NCI-H345 (cell line): Measurements from ENCODE around the gene IFITM2.
"Not testable (repeated sequence)": the region's sequence is repeated elsewhere in the genome, so short reads cannot be mapped to it uniquely, and the experiment has no call there.

Experiments
- DNase-seq: peaks from one replicate; lab custom pipeline; 2025; lab: John Stamatoyannopoulos, UW

Gene IFITM2

DNA sequence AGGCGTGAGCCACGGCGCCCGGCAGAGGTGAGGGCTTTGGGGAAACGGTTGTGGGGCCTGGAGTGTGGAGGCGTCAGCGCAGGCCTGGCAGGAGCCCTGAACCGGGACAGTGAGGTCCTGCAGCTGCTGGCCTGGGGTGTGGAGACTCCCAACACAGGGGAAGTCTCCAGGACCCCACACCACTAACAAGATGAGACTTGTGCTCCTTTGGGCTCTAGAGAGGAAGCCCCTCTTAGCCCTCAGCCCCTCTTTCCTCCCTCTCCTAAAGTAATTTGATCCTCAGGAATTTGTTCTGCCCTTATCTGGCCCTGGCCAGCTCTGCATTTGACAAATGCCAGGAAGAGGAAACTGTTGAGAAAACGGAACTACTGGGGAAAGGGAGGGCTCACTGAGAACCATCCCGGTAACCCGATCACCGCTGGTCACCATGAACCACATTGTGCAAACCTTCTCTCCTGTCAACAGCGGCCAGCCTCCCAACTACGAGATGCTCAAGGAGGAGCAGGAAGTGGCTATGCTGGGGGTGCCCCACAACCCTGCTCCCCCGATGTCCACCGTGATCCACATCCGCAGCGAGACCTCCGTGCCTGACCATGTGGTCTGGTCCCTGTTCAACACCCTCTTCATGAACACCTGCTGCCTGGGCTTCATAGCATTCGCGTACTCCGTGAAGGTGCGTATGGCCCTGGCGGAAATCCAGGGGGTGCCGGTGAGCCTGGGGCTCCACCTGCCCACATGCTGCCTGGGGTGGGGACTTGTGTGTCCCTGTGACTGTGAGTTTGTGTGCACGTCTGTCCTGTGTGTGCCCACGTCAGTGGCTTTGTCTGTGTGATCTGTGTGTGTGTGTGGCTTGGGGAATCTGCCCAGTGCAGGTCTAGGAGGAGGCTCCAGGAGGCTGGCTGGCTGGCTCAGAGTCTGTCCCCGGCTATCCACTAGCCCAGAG is at the start of gene IFITM2:
Gene IFITM2 (plus strand): TSS at position 51 of the 943 bp plus-strand sequence. CDS start 377 bp downstream, at position 428.
- not testable (repeated sequence) for DNase-seq

DNA sequence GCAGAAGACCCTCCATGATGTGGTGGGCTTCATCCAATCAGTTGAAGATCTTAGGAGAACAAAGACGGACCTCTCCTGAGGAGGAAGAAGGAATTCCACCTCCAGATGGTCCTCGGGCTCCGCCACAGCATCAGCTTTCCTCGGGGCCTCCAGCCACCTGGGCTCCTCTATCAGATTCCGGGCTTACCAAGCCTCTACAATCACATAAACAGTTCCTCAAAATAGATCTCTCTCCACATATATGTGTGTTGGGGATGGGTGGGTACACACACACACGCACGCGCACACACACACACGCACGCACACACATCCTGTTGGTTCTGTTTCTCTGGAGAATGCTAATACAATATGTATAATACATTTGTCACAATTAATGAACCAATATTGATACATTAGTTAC is 48.2 kb upstream of the IFITM2 start:
- DNase-seq = no peak

DNA sequence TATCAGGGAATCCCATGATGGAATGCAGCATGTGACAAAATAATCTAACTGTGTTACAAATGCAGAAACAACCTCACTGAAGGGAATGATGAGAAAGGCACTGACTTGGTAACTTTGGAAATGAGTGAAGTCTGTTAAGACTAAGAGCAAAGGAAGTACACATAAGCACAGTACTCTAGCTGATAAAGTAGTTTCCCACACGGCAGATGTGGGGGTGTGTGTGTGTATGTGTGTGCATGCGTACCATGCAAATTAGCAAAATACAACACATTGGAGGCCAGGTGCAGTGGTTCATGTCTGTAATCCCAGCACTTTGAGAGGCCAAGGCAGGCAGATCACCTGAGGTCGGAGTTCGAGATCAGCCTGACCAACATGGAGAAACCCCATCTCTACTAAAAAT is 46.0 kb upstream of the IFITM2 start:
- DNase-seq = no peak

DNA sequence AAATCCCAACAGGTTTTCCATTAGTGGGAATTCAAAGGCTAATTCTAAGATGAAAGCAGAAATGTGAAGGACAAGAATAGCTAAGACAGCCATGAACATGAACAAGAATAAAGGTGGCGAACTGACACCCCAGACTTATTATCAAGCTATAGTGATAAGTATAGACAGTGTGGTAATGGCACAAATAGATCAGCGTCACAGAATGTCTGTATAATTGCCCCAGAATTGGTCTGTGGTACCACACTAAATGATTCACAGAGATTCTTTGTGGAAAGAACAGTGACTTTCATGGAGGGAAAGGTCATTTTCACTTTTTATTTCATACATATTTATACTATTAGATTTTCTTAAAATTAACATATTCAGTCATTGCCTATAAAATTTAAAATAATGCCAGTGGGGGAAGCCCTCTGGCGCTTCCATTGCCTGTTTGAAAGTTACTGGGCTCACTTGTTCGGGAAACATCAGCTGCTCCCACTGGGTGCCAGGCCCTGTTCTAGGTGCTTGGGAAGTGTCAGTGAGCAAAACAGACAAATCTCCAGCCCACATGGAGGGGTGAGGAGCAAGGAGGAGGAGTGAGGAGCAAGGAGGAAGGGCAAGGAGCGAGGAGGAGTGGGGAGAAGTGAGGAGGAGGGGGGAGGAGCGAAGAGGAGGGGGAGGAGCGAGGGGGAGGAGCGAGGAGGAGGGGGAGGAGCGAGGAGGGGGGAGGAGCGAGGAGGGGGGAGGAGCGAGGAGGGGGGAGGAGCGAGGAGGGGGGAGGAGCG is 40.8 kb upstream of the IFITM2 start:
- no peak for DNase-seq

DNA sequence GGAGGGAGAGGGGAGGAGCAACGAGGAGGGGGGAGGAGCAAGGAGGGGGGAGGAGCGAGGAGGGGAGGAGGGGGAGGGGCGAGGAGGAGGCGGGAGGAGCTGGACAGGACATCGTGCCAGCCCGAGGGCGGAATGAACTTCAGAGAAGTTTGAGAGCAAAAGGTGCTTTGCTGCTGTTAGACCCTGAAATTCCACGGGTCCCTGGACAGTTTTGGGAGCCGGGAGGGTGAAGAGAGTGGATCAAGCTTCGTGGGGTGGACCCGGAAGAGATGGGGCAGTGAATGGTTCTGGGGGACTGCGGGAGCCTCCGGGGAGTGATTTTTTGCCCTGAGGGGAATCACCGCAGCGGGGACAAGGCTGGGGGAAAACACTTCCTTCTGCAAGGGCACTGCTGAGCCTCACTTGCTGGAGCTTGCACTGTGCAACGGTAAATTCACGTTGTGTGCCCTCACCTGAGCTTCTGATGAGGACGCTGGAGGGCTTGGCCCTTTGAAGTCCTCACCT is 40.1 kb upstream of the IFITM2 start:
- no peak for DNase-seq

DNA sequence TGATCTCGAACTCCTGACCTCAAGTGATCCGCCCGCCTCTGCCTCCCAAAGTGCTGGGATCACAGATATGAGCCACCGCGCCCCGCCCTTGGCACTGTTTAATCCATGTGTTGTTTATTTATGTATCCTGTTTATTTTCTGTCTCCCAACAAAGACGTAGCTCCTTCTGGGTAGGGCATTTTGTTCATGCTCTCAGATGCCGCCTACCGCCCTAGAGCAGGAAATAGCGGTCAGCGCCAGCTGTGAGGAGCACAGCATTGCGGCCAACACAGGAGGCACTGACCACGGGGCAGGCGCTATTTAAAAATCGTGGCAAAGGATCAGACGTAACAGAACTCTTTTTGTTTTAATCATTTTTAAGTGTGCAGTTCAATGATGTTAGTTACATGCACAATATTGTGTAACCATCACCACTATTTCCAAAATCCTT is 38.9 kb upstream of the IFITM2 start:
- DNase-seq = not testable (repeated sequence)

DNA sequence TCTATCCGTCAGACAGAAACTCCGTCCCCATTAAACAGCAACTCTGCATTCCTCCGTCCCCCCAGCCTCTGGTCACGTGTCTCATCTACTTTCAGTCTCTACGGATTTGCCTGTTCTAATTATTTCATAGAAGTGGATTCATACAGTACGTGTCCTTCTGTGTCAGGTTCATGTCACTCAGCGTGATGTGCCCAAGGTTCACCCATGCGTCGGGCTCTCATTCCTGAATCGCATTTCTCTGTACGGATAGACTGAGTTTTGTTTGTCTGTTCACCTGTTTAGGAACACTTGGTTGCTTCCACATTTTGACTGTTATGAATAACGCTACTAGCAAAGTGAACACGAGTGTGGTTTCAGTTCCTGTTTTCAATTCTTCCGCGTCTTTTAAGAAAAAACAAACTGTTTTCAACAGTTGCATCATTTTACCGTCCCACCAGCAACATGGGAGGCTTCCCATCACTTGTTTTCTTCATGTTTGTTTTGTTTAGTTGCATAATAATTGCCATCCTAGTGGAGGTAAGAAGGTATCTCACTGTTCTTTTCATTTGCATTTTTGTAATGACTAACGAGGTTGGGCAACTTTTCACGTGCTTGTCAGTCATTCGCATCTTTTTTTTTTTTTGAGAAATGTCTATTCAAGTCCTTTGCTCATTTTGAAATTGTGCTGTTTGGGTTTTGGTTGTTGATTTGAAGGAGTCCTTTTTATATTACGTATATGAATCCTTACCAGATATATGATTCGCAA is 38.3 kb upstream of the IFITM2 start:
- no peak for DNase-seq

DNA sequence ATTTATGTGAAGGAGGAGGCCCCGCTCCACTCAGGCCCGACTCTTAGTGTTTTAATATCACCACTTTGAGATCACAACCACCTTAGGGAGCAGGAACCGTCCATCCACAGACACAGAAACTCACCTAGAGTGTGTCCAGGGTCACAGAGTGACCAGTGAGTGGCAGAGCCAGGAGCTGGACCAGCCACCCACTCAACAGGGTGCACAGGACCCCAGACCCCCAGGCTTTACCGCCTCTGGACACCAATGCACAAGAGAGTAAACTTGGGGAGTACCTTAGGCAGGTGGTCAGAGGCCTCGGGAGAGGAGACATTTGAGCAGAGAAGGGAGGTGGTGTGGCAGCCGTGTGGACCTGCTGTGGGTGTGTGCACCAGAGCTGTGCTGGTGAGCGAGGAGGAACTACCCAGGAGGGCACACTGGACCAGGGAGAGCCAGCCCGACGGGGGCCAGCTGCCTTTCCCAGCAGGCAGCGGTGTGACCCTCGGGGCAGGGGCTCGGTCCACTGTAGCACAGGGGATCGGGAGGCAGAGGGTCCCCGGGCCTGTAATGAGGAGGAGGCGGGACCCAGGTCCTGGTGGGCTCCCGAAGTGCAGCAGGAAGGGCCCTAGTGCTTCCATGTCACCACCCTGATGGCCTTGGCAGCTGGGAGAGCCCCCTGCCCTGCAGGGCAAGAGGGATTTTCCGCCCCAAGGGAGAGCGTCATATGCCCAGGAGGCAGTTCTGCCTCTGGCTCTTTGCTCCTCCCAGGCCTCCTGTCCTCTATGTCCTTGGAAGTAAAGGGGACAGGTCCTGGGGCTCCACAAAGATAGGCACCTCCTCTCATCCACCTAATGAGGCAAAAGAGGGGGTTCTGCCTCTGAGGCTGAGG is 36.9 kb upstream of the IFITM2 start:
- no peak for DNase-seq

DNA sequence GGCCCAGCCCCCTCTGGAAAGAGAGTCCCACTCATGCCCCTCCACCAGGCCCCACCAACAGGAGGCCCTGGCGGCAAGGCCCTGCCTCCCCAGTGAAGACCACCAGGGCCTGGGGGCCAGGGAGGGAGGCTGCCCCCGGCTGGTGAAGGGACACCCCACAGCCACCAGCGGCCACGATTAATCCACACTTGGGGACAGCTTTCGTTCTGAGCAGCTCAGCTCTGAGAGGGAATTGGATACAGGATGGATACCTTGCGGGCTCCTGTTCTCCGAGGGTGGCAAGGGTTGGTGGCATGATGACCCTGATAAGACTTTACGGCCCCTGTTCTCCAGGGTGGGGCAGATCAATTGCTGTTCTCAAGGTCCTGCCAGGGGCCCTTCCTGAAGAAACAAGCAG is 36.3 kb upstream of the IFITM2 start:
- no peak for DNase-seq

DNA sequence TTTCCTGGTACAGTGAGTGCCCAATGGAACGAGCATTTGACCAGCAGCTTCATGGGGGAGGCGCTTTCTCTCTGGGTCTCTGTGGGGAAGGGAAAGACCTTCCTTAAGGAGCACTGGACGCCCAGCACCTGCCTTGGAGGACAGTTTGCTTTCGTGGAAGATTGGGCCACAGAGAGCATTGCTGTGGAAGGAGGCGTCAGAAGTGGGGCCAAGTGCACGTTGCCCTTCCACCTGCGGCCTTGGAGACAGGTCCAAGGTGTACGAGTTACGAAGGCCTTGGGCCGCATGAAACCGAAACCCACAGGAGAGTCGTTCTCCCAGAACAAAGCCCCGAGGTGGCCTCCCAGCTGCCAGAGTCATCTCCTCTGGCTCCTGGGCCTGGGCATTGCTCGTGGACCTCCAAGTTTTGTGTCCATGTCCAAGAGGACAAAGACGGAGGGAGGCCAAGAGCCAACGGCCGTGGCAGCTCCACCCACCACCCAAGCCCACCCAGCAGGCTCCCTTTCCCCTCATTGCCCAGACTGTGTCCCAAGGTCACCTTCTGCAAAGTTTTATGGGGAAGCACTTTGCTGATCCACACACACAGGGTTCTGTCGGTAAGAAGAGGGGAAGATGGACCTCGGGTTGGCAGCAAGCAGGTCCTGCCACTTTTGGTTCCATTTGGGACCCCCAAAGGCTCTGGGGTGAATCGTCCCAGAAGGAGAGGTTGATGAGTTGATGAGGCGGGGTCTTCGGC is 35.3 kb upstream of the IFITM2 start:
- DNase-seq = no peak

DNA sequence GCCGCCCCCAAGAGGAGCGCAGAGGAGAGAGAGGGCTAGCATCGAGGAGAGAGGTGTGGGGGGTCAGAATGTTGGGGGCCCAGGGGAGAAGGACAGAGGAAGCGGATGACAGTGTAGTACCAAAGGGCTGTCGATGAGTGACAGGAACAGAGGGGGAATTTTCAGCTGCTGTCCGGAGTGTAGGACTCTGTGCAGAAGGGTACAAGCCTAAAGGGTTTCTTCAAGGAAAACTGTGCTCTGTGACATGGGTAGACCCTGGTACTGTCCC is 34.8 kb upstream of the IFITM2 start:
- DNase-seq = no peak

DNA sequence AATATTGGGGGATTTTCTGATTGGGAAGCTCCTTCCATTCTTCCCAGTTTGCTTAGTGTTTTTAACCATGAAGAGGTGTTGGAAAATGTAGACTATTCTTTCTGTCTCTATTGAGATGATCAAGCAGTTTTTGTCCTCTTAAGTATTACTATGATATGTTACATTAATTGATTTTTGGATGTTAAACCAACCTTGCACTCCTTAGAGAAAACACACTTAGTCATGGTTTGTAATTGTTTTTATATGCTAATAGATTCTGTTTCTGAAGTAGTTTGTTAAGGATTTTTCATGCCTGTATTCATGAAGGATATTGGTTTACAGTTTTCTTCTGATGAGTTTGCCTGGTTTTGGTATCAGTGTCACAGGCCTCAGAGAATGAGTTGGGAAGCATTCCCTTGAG is 31.4 kb upstream of the IFITM2 start:
- no peak for DNase-seq

DNA sequence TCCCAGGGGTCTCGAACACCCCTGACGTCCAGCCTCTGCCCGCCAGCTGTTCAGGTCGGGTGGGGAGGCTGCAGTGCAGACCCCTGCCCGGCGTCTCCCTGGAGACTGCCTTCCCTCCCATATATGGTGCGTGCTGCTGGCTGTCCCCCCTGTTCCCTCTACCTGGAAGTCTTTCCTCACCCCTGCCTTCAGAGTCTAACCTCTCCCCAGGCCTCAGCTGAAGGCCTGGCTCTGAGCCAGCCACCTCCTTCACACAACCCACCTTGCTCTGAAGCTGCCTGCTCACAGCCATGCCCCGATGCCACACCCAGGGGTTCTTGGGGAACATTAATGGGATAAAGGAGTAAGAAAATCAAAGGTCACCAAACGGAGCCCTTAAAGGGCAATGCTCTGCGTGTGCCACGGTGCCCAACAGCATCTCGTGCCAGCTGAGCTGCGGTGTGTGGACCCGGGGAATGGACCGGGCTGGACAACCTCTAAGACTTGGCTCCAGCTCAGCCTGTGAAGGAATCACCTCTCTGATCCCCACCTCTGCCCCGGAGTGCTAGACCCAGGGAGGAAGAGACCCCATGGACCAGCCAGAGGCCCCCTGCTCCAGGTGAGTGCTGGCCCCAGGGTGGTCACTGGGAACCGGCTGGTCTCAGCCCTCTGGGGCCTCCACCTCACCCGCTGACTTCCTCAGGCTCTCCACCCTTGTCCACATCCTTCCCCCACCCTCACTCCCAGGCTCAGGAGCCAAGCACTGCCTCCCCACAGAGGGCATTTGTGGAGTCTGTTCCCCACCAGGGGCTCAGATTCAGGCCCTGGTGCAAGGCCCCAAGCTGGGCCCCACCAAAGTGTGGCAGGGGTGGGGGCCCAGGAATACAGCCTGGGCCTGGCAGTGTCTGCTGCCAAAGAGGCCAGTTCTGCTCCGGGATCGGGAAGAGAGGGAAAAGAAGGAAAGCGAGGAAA is 29.3 kb upstream of the IFITM2 start, which contains the start of gene NLRP6:
Gene NLRP6 (plus strand): TSS at position 407 of the 951 bp plus-strand sequence. CDS start 163 bp downstream, at position 570.
- DNase-seq = no peak

DNA sequence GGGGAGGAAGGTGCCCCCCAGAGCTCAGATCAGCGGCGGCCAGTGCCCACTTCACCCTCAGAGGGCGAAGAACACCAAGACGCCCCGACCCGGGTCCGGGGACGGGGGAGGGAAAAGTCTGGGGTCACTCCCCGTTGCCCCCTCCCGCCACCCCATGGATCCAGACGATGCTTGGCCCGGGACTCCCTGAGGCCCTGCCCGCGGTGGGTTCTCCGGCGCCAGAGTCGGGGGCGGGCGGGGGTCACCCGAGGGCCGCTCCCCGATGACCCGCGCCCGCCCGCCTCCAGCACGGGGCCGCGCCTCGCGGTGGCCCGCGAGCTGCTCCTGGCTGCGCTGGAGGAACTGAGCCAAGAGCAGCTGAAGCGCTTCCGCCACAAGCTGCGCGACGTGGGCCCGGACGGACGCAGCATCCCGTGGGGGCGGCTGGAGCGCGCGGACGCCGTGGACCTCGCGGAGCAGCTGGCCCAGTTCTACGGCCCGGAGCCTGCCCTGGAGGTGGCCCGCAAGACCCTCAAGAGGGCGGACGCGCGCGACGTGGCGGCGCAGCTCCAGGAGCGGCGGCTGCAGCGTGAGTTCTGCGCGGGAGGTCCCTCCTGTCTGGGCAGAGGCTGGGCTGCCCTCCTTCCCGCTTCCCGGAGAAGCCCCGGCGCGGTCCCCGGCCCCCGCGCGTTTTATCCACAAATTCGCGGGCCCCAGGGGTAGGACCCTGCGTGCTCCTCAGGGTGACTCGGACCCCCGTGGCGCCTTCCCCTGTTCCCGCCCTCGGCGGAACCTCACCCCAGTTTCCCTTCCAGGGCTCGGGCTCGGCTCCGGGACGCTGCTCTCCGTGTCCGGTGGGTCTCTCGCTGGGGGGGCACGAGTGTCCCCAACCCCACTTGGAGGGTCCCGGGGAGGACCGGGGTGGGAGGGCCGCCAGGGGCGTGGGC is 28.3 kb upstream of the IFITM2 start:
- DNase-seq = no peak

DNA sequence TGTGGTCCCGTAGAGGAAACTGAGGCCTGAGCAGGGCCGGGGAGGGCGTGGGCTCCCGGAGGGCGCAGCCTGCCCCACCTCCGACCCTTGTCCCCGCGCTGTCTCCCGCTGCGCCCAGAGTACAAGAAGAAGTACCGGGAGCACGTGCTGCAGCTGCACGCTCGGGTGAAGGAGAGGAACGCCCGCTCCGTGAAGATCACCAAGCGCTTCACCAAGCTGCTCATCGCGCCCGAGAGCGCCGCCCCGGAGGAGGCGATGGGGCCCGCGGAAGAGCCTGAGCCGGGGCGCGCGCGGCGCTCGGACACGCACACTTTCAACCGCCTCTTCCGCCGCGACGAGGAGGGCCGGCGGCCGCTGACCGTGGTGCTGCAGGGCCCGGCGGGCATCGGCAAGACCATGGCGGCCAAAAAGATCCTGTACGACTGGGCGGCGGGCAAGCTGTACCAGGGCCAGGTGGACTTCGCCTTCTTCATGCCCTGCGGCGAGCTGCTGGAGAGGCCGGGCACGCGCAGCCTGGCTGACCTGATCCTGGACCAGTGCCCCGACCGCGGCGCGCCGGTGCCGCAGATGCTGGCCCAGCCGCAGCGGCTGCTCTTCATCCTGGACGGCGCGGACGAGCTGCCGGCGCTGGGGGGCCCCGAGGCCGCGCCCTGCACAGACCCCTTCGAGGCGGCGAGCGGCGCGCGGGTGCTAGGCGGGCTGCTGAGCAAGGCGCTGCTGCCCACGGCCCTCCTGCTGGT is 27.5 kb upstream of the IFITM2 start:
- no peak for DNase-seq

DNA sequence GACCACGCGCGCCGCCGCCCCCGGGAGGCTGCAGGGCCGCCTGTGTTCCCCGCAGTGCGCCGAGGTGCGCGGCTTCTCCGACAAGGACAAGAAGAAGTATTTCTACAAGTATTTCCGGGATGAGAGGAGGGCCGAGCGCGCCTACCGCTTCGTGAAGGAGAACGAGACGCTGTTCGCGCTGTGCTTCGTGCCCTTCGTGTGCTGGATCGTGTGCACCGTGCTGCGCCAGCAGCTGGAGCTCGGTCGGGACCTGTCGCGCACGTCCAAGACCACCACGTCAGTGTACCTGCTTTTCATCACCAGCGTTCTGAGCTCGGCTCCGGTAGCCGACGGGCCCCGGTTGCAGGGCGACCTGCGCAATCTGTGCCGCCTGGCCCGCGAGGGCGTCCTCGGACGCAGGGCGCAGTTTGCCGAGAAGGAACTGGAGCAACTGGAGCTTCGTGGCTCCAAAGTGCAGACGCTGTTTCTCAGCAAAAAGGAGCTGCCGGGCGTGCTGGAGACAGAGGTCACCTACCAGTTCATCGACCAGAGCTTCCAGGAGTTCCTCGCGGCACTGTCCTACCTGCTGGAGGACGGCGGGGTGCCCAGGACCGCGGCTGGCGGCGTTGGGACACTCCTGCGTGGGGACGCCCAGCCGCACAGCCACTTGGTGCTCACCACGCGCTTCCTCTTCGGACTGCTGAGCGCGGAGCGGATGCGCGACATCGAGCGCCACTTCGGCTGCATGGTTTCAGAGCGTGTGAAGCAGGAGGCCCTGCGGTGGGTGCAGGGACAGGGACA is 26.7 kb upstream of the IFITM2 start:
- no peak for DNase-seq
